Measurements from ENCODE around the gene RAP2B.

RAP2B gene

DNA sequence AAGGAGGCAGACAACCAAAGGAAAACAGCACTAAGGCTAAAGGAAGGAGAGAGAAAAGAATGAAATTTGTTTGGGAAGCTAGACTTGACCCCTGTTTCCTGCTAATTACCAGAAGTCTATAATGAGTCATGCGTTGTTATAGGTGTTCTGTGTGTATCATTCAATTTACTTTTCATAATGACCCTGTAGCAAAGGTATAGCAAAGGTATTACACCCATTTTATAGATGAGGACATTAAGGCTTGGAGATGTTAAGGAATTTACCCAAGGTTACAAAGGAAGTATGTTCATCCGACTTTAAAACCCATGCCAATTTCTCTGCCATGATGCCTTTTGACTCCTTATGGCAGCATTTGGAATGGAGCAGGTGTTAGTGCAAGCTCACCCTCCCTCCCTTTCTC lies 54.9 kb downstream of the RAP2B start:
- no peak overlapping the region for H3K27ac ChIP-seq (replicated peaks)
- H3K4me3 ChIP-seq (replicated peaks; ENCODE audit: insufficient read depth, low read length), result no peak overlapping the region
- H3K27me3 ChIP-seq (ENCODE audit: insufficient read depth, poor library complexity, severe bottlenecking), result no peaks in the 10 kb centered on the region
- DNase-seq (ENCODE audit: low read depth in 1 of 2, low spot score in 1 of 2), result no peak
- TF ChIP-seq, protein P1, sequence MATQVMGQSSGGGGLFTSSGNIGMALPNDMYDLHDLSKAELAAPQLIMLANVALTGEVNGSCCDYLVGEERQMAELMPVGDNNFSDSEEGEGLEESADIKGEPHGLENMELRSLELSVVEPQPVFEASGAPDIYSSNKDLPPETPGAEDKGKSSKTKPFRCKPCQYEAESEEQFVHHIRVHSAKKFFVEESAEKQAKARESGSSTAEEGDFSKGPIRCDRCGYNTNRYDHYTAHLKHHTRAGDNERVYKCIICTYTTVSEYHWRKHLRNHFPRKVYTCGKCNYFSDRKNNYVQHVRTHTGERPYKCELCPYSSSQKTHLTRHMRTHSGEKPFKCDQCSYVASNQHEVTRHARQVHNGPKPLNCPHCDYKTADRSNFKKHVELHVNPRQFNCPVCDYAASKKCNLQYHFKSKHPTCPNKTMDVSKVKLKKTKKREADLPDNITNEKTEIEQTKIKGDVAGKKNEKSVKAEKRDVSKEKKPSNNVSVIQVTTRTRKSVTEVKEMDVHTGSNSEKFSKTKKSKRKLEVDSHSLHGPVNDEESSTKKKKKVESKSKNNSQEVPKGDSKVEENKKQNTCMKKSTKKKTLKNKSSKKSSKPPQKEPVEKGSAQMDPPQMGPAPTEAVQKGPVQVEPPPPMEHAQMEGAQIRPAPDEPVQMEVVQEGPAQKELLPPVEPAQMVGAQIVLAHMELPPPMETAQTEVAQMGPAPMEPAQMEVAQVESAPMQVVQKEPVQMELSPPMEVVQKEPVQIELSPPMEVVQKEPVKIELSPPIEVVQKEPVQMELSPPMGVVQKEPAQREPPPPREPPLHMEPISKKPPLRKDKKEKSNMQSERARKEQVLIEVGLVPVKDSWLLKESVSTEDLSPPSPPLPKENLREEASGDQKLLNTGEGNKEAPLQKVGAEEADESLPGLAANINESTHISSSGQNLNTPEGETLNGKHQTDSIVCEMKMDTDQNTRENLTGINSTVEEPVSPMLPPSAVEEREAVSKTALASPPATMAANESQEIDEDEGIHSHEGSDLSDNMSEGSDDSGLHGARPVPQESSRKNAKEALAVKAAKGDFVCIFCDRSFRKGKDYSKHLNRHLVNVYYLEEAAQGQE (IDR thresholded peaks at IDR 0.05; ENCODE audit: insufficient replicate concordance, low read depth), result no peak
- TF ChIP-seq POLR2AphosphoS5 (IDR thresholded peaks at IDR 0.05; ENCODE audit: low read depth) (no peak), SPI1 (IDR thresholded peaks at IDR 0.05; ENCODE audit: borderline replicate concordance, low read depth) (no peak)

DNA sequence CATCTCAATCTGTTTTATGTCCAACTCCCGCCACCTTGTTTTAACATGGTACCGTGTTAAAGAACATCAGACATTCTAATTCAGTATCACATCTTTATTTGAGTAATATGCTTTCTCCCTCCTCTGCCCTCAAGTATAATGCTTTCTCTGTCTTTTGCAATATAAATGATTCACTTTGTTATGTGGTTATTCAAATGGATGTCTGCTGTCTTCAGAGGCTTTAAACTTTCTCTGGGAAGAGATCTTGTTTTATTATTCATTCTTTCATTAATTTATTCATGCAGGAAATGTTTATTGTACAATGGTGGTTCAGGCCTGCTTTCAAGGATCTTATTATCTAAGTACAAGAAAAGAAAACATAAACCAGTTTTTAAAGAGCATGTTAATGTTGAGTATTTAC lies 57.1 kb downstream of the RAP2B start:
- no peak overlapping the region for H3K27ac ChIP-seq (replicated peaks)
- H3K4me3 ChIP-seq (replicated peaks; ENCODE audit: insufficient read depth, low read length), result no peak overlapping the region
- no peak for DNase-seq (ENCODE audit: low read depth in 1 of 2, low spot score in 1 of 2)
- no peaks in the 10 kb centered on the region for H3K27me3 ChIP-seq (ENCODE audit: insufficient read depth, poor library complexity, severe bottlenecking)
- TF ChIP-seq GABPA (IDR thresholded peaks at IDR 0.05; ENCODE audit: low read depth) (no peak), SPI1 (IDR thresholded peaks at IDR 0.05; ENCODE audit: borderline replicate concordance, low read depth) (no peak), POLR2AphosphoS5 (IDR thresholded peaks at IDR 0.05; ENCODE audit: low read depth) (no peak)
- TF ChIP-seq, protein P2, sequence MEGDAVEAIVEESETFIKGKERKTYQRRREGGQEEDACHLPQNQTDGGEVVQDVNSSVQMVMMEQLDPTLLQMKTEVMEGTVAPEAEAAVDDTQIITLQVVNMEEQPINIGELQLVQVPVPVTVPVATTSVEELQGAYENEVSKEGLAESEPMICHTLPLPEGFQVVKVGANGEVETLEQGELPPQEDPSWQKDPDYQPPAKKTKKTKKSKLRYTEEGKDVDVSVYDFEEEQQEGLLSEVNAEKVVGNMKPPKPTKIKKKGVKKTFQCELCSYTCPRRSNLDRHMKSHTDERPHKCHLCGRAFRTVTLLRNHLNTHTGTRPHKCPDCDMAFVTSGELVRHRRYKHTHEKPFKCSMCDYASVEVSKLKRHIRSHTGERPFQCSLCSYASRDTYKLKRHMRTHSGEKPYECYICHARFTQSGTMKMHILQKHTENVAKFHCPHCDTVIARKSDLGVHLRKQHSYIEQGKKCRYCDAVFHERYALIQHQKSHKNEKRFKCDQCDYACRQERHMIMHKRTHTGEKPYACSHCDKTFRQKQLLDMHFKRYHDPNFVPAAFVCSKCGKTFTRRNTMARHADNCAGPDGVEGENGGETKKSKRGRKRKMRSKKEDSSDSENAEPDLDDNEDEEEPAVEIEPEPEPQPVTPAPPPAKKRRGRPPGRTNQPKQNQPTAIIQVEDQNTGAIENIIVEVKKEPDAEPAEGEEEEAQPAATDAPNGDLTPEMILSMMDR (IDR thresholded peaks at IDR 0.05; ENCODE audit: insufficient read depth, low read length), result no peak
- TF ChIP-seq, protein P1 (IDR thresholded peaks at IDR 0.05; ENCODE audit: insufficient replicate concordance, low read depth), result no peak

Data from HL-60 (cell line).